ENCODE data around the gene OCIAD1.

The OCIAD1 gene

DNA sequence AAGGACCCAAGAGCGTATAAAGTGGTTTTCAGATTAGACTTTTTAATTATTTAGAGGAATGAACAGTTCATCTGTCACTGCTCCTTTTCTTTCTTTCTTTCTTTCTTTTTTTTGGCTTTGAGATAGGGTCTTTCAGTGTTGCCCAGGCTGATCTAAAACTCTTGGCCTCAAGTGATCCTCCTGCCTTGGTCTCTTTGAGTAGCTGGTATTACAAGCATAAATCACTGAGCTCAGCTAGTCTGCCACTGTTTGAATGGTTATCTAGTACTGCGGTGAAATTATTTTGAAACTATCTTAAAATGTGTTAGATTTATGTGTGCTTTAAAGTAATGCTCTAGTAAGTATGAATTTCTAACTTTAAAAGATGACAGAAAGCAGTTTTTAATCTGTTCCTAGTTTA lies 44.3 kb upstream of the OCIAD1 start:
- no peaks in the 10 kb centered on the region for H3K36me3 ChIP-seq (ENCODE audit: control insufficient read depth, low read length)
- H3K79me2 ChIP-seq (ENCODE audit: control insufficient read depth, low read length): no peaks in the 10 kb centered on the region
- TF ChIP-seq CTCF (IDR thresholded peaks at IDR 0.05; ENCODE audit: low read depth, low read length, poor library complexity, severe bottlenecking): no peak
- TF ChIP-seq EZH2phosphoT487 (IDR thresholded peaks at IDR 0.05; ENCODE audit: borderline replicate concordance, low read length): no peak
- peaks cover 6% of the 10 kb centered on the region for H3K4me1 ChIP-seq (ENCODE audit: control insufficient read depth, low read length)
- no peak overlapping the region for H3K4me2 ChIP-seq (ENCODE audit: low read length)
- no peaks in the 10 kb centered on the region for H3K9me3 ChIP-seq (ENCODE audit: control insufficient read depth, insufficient read depth, low read length)
- no peaks in the 10 kb centered on the region for H3K27me3 ChIP-seq (ENCODE audit: control insufficient read depth, low read length)
- H3K4me3 ChIP-seq (ENCODE audit: low read length): no peak overlapping the region
- H4K20me1 ChIP-seq (ENCODE audit: control insufficient read depth, insufficient read depth, low read depth, low read length): no peaks in the 10 kb centered on the region
- H3F3A ChIP-seq (ENCODE audit: control insufficient read depth, insufficient read depth): peaks cover 8% of the 10 kb centered on the region
- H3K9me2 ChIP-seq (replicated peaks; ENCODE audit: control insufficient read depth, low read length): no peaks in the 10 kb centered on the region
- no peak overlapping the region for H3K27ac ChIP-seq (ENCODE audit: low read depth, low read length)

DNA sequence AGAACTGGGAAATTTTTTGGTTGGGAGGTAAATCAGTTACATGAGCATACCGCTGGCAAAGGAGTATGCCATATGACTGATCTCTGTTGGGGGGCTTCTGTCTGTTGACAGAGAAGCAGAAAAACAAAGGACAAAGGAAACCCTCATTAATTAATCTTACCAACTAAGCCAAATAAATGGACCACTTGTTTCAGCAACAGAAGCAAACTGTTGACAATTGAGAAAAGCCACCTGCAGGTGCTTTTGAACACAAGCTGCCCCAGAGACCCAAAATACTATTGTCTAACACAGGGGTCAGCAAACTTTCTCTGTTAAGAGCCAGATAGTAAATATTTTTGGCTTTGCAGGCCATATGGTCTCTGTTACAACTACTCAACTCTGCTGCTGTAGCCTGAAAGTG lies 43.8 kb upstream of the OCIAD1 start:
- Histone ChIP-seq H4K20me1 (ENCODE audit: control insufficient read depth, insufficient read depth, low read depth, low read length) (no peaks in the 10 kb centered on the region), H3K9me3 (ENCODE audit: control insufficient read depth, insufficient read depth, low read length) (no peaks in the 10 kb centered on the region), H3K79me2 (ENCODE audit: control insufficient read depth, low read length) (no peaks in the 10 kb centered on the region), H3K4me1 (ENCODE audit: control insufficient read depth, low read length) (peaks cover under 1% of the 10 kb centered on the region), H3K4me3 (ENCODE audit: low read length) (no peak overlapping the region), H3K27me3 (ENCODE audit: control insufficient read depth, low read length) (no peaks in the 10 kb centered on the region), H3K27ac (ENCODE audit: low read depth, low read length) (no peak overlapping the region), H3K9me2 (replicated peaks; ENCODE audit: control insufficient read depth, low read length) (no peaks in the 10 kb centered on the region), H3K36me3 (ENCODE audit: control insufficient read depth, low read length) (no peaks in the 10 kb centered on the region), H3F3A (ENCODE audit: control insufficient read depth, insufficient read depth) (peaks cover 3% of the 10 kb centered on the region), H3K4me2 (ENCODE audit: low read length) (no peak overlapping the region)
- TF ChIP-seq CTCF (IDR thresholded peaks at IDR 0.05; ENCODE audit: low read depth, low read length, poor library complexity, severe bottlenecking) (no peak), EZH2phosphoT487 (IDR thresholded peaks at IDR 0.05; ENCODE audit: borderline replicate concordance, low read length) (no peak)

GRCh38 chr4:48790561-48790960 lies 40.3 kb upstream of the OCIAD1 start:
- H3K9me2 ChIP-seq (replicated peaks; ENCODE audit: control insufficient read depth, low read length): no peaks in the 10 kb centered on the region
- H3F3A ChIP-seq (ENCODE audit: control insufficient read depth, insufficient read depth): no peaks in the 10 kb centered on the region
- H3K36me3 ChIP-seq (ENCODE audit: control insufficient read depth, low read length): no peaks in the 10 kb centered on the region
- H3K4me2 ChIP-seq (ENCODE audit: low read length): no peak overlapping the region
- H3K79me2 ChIP-seq (ENCODE audit: control insufficient read depth, low read length): no peaks in the 10 kb centered on the region
- H3K4me3 ChIP-seq (ENCODE audit: low read length): no peak overlapping the region
- H3K9me3 ChIP-seq (ENCODE audit: control insufficient read depth, insufficient read depth, low read length): no peaks in the 10 kb centered on the region
- H3K27ac ChIP-seq (ENCODE audit: low read depth, low read length): no peak overlapping the region
- H3K27me3 ChIP-seq (ENCODE audit: control insufficient read depth, low read length): no peaks in the 10 kb centered on the region
- peaks cover 13% of the 10 kb centered on the region for H3K4me1 ChIP-seq (ENCODE audit: control insufficient read depth, low read length)
- no peaks in the 10 kb centered on the region for H4K20me1 ChIP-seq (ENCODE audit: control insufficient read depth, insufficient read depth, low read depth, low read length)
- TF ChIP-seq CTCF (IDR thresholded peaks at IDR 0.05; ENCODE audit: low read depth, low read length, poor library complexity, severe bottlenecking) (no peak), EZH2phosphoT487 (IDR thresholded peaks at IDR 0.05; ENCODE audit: borderline replicate concordance, low read length) (no peak)

GRCh38 chr4:48791313-48791712 lies 39.6 kb upstream of the OCIAD1 start:
- no peaks in the 10 kb centered on the region for H3K79me2 ChIP-seq (ENCODE audit: control insufficient read depth, low read length)
- H3K27me3 ChIP-seq (ENCODE audit: control insufficient read depth, low read length): no peaks in the 10 kb centered on the region
- no peaks in the 10 kb centered on the region for H3K9me2 ChIP-seq (replicated peaks; ENCODE audit: control insufficient read depth, low read length)
- no peak overlapping the region for H3K4me2 ChIP-seq (ENCODE audit: low read length)
- no peak overlapping the region for H3K4me3 ChIP-seq (ENCODE audit: low read length)
- H3K36me3 ChIP-seq (ENCODE audit: control insufficient read depth, low read length): no peaks in the 10 kb centered on the region
- H3K27ac ChIP-seq (ENCODE audit: low read depth, low read length): no peak overlapping the region
- no peaks in the 10 kb centered on the region for H3K9me3 ChIP-seq (ENCODE audit: control insufficient read depth, insufficient read depth, low read length)
- H4K20me1 ChIP-seq (ENCODE audit: control insufficient read depth, insufficient read depth, low read depth, low read length): no peaks in the 10 kb centered on the region
- no peaks in the 10 kb centered on the region for H3F3A ChIP-seq (ENCODE audit: control insufficient read depth, insufficient read depth)
- H3K4me1 ChIP-seq (ENCODE audit: control insufficient read depth, low read length): peaks cover 13% of the 10 kb centered on the region
- TF ChIP-seq EZH2phosphoT487 (IDR thresholded peaks at IDR 0.05; ENCODE audit: borderline replicate concordance, low read length): no peak
- TF ChIP-seq CTCF (IDR thresholded peaks at IDR 0.05; ENCODE audit: low read depth, low read length, poor library complexity, severe bottlenecking): no peak

All from DOHH2 (cell line).